Measurements from ENCODE around the gene FOCAD.

The FOCAD gene

DNA sequence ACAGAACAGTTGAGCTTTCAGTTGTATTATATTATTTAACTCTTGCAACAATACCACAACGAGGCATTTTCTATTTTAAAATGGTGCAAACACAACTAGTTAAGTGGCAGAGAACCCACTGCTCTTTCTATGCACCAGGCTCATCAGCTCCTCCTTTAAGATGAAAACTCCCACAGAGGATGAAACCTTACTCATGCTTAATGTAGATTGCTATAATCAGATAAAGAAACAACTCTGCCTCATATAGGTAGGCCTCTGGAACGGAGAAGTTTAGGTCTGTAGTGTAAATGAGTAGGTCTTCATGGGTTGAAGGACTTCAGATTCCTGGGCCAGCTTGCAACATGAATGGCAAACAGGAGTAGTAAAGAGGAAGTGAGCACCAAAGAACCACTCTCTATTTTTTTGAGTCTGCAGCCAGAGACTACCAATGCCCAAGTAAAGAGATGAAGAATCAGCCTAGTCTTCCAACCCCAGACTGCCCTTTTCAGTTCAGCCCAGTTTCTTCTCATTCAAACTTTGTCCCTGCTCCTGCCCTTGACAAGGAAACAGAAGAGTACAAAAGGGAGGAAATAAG, 313.5 kb downstream of the FOCAD start:
- TF ChIP-seq, protein P1, sequence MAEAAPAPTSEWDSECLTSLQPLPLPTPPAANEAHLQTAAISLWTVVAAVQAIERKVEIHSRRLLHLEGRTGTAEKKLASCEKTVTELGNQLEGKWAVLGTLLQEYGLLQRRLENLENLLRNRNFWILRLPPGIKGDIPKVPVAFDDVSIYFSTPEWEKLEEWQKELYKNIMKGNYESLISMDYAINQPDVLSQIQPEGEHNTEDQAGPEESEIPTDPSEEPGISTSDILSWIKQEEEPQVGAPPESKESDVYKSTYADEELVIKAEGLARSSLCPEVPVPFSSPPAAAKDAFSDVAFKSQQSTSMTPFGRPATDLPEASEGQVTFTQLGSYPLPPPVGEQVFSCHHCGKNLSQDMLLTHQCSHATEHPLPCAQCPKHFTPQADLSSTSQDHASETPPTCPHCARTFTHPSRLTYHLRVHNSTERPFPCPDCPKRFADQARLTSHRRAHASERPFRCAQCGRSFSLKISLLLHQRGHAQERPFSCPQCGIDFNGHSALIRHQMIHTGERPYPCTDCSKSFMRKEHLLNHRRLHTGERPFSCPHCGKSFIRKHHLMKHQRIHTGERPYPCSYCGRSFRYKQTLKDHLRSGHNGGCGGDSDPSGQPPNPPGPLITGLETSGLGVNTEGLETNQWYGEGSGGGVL (tag by site-specific recombination; IDR thresholded peaks at IDR 0.05): no peak
- TF ChIP-seq ZNF473 (tag by site-specific recombination; IDR thresholded peaks at IDR 0.05) (no peak), MZF1 (tag by site-specific recombination; IDR thresholded peaks at IDR 0.05; ENCODE audit: borderline replicate concordance) (no peak), HOXC10 (CRISPR knock-in tag; IDR thresholded peaks at IDR 0.05) (no peak), ZNF133 (tag by site-specific recombination; IDR thresholded peaks at IDR 0.05) (no peak), ZNF239 (tag by site-specific recombination; IDR thresholded peaks at IDR 0.05) (no peak), ZFP3 (tag by site-specific recombination; IDR thresholded peaks at IDR 0.05; ENCODE audit: low read depth) (no peak), ZBTB1 (tag by site-specific recombination; IDR thresholded peaks at IDR 0.05) (no peak), ZXDB (tag by site-specific recombination; IDR thresholded peaks at IDR 0.05) (no peak)
- TF ChIP-seq, protein P2, sequence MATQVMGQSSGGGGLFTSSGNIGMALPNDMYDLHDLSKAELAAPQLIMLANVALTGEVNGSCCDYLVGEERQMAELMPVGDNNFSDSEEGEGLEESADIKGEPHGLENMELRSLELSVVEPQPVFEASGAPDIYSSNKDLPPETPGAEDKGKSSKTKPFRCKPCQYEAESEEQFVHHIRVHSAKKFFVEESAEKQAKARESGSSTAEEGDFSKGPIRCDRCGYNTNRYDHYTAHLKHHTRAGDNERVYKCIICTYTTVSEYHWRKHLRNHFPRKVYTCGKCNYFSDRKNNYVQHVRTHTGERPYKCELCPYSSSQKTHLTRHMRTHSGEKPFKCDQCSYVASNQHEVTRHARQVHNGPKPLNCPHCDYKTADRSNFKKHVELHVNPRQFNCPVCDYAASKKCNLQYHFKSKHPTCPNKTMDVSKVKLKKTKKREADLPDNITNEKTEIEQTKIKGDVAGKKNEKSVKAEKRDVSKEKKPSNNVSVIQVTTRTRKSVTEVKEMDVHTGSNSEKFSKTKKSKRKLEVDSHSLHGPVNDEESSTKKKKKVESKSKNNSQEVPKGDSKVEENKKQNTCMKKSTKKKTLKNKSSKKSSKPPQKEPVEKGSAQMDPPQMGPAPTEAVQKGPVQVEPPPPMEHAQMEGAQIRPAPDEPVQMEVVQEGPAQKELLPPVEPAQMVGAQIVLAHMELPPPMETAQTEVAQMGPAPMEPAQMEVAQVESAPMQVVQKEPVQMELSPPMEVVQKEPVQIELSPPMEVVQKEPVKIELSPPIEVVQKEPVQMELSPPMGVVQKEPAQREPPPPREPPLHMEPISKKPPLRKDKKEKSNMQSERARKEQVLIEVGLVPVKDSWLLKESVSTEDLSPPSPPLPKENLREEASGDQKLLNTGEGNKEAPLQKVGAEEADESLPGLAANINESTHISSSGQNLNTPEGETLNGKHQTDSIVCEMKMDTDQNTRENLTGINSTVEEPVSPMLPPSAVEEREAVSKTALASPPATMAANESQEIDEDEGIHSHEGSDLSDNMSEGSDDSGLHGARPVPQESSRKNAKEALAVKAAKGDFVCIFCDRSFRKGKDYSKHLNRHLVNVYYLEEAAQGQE (tag by site-specific recombination; IDR thresholded peaks at IDR 0.05): no peak
- TF ChIP-seq, protein P3, sequence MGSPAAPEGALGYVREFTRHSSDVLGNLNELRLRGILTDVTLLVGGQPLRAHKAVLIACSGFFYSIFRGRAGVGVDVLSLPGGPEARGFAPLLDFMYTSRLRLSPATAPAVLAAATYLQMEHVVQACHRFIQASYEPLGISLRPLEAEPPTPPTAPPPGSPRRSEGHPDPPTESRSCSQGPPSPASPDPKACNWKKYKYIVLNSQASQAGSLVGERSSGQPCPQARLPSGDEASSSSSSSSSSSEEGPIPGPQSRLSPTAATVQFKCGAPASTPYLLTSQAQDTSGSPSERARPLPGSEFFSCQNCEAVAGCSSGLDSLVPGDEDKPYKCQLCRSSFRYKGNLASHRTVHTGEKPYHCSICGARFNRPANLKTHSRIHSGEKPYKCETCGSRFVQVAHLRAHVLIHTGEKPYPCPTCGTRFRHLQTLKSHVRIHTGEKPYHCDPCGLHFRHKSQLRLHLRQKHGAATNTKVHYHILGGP (tag by site-specific recombination; IDR thresholded peaks at IDR 0.05): no peak
- Histone ChIP-seq H3K36me3 (ENCODE audit: control insufficient read depth in 2 of 2, insufficient read depth in 1 of 2, low read length in 2 of 2) (peaks cover 0 to 10% of the 10 kb centered on the region in 2 experiments; a peak in 1 of 3 replicates), H3K4me1 (ENCODE audit: control insufficient read depth, insufficient read depth, low read length) (peaks cover 9% of the 10 kb centered on the region), H3K27ac (ENCODE audit: extremely low read depth, low read depth, low read length) (no peak overlapping the region), H3K9me3 (ENCODE audit: control insufficient read depth, insufficient read depth, low read depth, low read length) (no peaks in the 10 kb centered on the region), H3K4me3 (ENCODE audit: low read depth, low read length) (no peak overlapping the region)
- ChIA-PET CTCF (interaction anchor here (0.5 to 0.8 kb wide), 3 partner anchors 12 to 744 kb away, joined by 4 read pairs; no protein-coding TSS in a partner anchor), POLR2A (no interaction called here)

DNA sequence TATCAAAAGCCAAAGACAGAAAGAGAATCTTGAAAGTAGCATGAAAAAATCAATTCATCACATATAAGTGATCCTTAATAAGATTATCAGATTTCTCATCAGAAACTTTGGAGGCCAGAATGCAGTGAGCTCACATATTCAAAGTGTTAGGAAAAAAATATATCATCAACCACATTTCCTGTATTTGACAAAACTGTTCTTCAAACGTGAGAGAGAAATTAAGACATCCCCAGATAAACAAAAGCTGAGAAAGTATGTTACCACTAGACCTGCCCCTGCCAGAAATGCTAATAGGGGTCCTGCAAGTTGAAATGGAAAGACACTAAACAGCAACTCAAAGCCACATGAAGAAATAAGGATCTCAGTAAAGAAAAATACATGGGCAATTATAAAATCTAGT, 317.5 kb downstream of the FOCAD start:
- ChIA-PET CTCF (no interaction called here), POLR2A (no interaction called here)
- H3K27ac ChIP-seq (ENCODE audit: extremely low read depth, low read depth, low read length): no peak overlapping the region
- no peaks in the 10 kb centered on the region for H3K9me3 ChIP-seq (ENCODE audit: control insufficient read depth, insufficient read depth, low read depth, low read length)
- H3K4me1 ChIP-seq (ENCODE audit: control insufficient read depth, insufficient read depth, low read length): peaks cover 4% of the 10 kb centered on the region
- no peak overlapping the region for H3K4me3 ChIP-seq (ENCODE audit: low read depth, low read length)
- H3K36me3 ChIP-seq (ENCODE audit: control insufficient read depth in 2 of 2, insufficient read depth in 1 of 2, low read length in 2 of 2): no peaks in the 10 kb centered on the region
- TF ChIP-seq, protein P1 (tag by site-specific recombination; IDR thresholded peaks at IDR 0.05): no peak
- TF ChIP-seq ZFP69B (tag by site-specific recombination; IDR thresholded peaks at IDR 0.05) (no peak), ZNF837 (tag by site-specific recombination; IDR thresholded peaks at IDR 0.05) (no peak), ZNF121 (tag by site-specific recombination; IDR thresholded peaks at IDR 0.05) (no peak), ZNF473 (tag by site-specific recombination; IDR thresholded peaks at IDR 0.05) (no peak), GFI1B (tag by site-specific recombination; IDR thresholded peaks at IDR 0.05) (no peak), ZNF433 (tag by site-specific recombination; IDR thresholded peaks at IDR 0.05; ENCODE audit: low read depth) (no peak), ZNF629 (tag by site-specific recombination; IDR thresholded peaks at IDR 0.05) (no peak), ZNF24 (tag by site-specific recombination; IDR thresholded peaks at IDR 0.05) (no peak), ZNF19 (tag by site-specific recombination; IDR thresholded peaks at IDR 0.05; ENCODE audit: low read depth) (no peak)
- TF ChIP-seq, protein P4, sequence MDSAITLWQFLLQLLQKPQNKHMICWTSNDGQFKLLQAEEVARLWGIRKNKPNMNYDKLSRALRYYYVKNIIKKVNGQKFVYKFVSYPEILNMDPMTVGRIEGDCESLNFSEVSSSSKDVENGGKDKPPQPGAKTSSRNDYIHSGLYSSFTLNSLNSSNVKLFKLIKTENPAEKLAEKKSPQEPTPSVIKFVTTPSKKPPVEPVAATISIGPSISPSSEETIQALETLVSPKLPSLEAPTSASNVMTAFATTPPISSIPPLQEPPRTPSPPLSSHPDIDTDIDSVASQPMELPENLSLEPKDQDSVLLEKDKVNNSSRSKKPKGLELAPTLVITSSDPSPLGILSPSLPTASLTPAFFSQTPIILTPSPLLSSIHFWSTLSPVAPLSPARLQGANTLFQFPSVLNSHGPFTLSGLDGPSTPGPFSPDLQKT (IDR thresholded peaks at IDR 0.05; ENCODE audit: borderline replicate concordance, low read depth, low read length): no peak
- TF ChIP-seq, protein P5, sequence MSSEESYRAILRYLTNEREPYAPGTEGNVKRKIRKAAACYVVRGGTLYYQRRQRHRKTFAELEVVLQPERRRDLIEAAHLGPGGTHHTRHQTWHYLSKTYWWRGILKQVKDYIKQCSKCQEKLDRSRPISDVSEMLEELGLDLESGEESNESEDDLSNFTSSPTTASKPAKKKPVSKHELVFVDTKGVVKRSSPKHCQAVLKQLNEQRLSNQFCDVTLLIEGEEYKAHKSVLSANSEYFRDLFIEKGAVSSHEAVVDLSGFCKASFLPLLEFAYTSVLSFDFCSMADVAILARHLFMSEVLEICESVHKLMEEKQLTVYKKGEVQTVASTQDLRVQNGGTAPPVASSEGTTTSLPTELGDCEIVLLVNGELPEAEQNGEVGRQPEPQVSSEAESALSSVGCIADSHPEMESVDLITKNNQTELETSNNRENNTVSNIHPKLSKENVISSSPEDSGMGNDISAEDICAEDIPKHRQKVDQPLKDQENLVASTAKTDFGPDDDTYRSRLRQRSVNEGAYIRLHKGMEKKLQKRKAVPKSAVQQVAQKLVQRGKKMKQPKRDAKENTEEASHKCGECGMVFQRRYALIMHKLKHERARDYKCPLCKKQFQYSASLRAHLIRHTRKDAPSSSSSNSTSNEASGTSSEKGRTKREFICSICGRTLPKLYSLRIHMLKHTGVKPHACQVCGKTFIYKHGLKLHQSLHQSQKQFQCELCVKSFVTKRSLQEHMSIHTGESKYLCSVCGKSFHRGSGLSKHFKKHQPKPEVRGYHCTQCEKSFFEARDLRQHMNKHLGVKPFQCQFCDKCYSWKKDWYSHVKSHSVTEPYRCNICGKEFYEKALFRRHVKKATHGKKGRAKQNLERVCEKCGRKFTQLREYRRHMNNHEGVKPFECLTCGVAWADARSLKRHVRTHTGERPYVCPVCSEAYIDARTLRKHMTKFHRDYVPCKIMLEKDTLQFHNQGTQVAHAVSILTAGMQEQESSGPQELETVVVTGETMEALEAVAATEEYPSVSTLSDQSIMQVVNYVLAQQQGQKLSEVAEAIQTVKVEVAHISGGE (tag by site-specific recombination; conservative IDR thresholded peaks at IDR 0.05; ENCODE audit: low read depth): no peak

Measured in HEK293 (cell line).